ENCODE measurements around the gene ABHD5.

DNA sequence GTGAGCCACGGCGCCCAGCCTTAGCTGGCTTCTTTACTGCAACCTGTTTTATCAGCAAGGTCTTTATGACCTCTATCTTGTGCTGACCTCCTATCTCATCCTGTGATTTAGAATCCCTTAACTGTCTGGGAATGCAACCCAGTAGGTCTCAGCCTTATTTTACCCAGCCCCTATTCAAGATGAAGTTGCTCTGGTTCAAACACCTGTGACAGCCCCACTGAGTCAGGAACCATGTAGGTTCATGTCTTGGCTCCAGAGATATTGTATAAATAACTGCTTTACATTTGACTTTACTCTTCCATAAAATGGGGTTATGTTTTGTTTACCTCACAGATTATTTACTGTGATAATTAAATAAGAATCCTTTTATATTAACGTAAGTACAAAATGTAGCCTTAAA is 41.8 kb upstream of the ABHD5 start:
- TF ChIP-seq YY1 (IDR thresholded peaks at IDR 0.05; ENCODE audit: low read depth) (no peak), RAD21 (IDR thresholded peaks at IDR 0.05; ENCODE audit: low read depth) (no peak), CEBPB (IDR thresholded peaks at IDR 0.05) (no peak), NFIC (IDR thresholded peaks at IDR 0.05) (no peak), TAF1 (IDR thresholded peaks at IDR 0.05; ENCODE audit: low read depth) (no peak), EGR1 (IDR thresholded peaks at IDR 0.05) (no peak)
- TF ChIP-seq, protein P1, sequence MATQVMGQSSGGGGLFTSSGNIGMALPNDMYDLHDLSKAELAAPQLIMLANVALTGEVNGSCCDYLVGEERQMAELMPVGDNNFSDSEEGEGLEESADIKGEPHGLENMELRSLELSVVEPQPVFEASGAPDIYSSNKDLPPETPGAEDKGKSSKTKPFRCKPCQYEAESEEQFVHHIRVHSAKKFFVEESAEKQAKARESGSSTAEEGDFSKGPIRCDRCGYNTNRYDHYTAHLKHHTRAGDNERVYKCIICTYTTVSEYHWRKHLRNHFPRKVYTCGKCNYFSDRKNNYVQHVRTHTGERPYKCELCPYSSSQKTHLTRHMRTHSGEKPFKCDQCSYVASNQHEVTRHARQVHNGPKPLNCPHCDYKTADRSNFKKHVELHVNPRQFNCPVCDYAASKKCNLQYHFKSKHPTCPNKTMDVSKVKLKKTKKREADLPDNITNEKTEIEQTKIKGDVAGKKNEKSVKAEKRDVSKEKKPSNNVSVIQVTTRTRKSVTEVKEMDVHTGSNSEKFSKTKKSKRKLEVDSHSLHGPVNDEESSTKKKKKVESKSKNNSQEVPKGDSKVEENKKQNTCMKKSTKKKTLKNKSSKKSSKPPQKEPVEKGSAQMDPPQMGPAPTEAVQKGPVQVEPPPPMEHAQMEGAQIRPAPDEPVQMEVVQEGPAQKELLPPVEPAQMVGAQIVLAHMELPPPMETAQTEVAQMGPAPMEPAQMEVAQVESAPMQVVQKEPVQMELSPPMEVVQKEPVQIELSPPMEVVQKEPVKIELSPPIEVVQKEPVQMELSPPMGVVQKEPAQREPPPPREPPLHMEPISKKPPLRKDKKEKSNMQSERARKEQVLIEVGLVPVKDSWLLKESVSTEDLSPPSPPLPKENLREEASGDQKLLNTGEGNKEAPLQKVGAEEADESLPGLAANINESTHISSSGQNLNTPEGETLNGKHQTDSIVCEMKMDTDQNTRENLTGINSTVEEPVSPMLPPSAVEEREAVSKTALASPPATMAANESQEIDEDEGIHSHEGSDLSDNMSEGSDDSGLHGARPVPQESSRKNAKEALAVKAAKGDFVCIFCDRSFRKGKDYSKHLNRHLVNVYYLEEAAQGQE (IDR thresholded peaks at IDR 0.05; ENCODE audit: low read depth), result no peak
